ENCODE results near the gene ANKS1B.

The ANKS1B gene

GRCh38 chr12:99029511-99030271 is 955.0 kb downstream of the ANKS1B start:
- CTCF ChIA-PET: interaction anchor here (0.6 to 1.2 kb wide), 2 partner anchors 14 to 590 kb away, joined by 3 to 8 read pairs; no protein-coding TSS in a partner anchor
- no peak overlapping the region for H3K4me3 ChIP-seq (ENCODE audit: low read depth, low read length)
- H3K27ac ChIP-seq (ENCODE audit: extremely low read depth, low read depth, low read length): no peak overlapping the region
- no peaks in the 10 kb centered on the region for H3K9me3 ChIP-seq (ENCODE audit: control insufficient read depth, insufficient read depth, low read depth, low read length)
- no peaks in the 10 kb centered on the region for H3K4me1 ChIP-seq (ENCODE audit: control insufficient read depth, insufficient read depth, low read length)
- H3K36me3 ChIP-seq (ENCODE audit: control insufficient read depth in 2 of 2, insufficient read depth in 1 of 2, low read length in 2 of 2): no peaks in the 10 kb centered on the region
- POLR2A ChIA-PET: no interaction called here
- TF ChIP-seq ZNF335 (tag by site-specific recombination; conservative IDR thresholded peaks at IDR 0.05): no peak
- no peak for TF ChIP-seq PRDM6 (tag by site-specific recombination; IDR thresholded peaks at IDR 0.05)
- TF ChIP-seq ZXDB (tag by site-specific recombination; IDR thresholded peaks at IDR 0.05): no peak
- no peak for TF ChIP-seq ZNF449 (tag by site-specific recombination; IDR thresholded peaks at IDR 0.05)
- TF ChIP-seq ZNF513 (tag by site-specific recombination; IDR thresholded peaks at IDR 0.05): no peak
- no peak for TF ChIP-seq EGR2 (tag by site-specific recombination; IDR thresholded peaks at IDR 0.05; ENCODE audit: low read depth)
- no peak for TF ChIP-seq ZNF596 (tag by site-specific recombination; IDR thresholded peaks at IDR 0.05)
- no peak for TF ChIP-seq MZF1 (tag by site-specific recombination; IDR thresholded peaks at IDR 0.05; ENCODE audit: borderline replicate concordance)
- TF ChIP-seq REPIN1 (tag by site-specific recombination; IDR thresholded peaks at IDR 0.05; ENCODE audit: low read depth): no peak
- TF ChIP-seq ZNF544 (tag by site-specific recombination; IDR thresholded peaks at IDR 0.05): no peak
- no peak for TF ChIP-seq PRDM10 (tag by site-specific recombination; IDR thresholded peaks at IDR 0.05)
- no peak for TF ChIP-seq KLF7 (tag by site-specific recombination; IDR thresholded peaks at IDR 0.05; ENCODE audit: borderline replicate concordance)
- no peak for TF ChIP-seq ZNF510 (tag by site-specific recombination; IDR thresholded peaks at IDR 0.05; ENCODE audit: insufficient replicate concordance)
- TF ChIP-seq ZNF302 (tag by site-specific recombination; IDR thresholded peaks at IDR 0.05; ENCODE audit: low read depth): no peak
- TF ChIP-seq ATF2 (tag by site-specific recombination; IDR thresholded peaks at IDR 0.05; ENCODE audit: low read depth): no peak
- TF ChIP-seq ZBTB20 (tag by site-specific recombination; IDR thresholded peaks at IDR 0.05): no peak

Measured in HEK293 (cell line).